Panc1 (cell line): ENCODE results near the gene GALP.

Experiments used
- CTCF ChIP-seq: fragments of 450-650 bp; IDR thresholded peaks from 2 replicates; pipeline ENCODE4 v1.5.1; 2017; ENCODE audit warnings: mild to moderate bottlenecking
- POLR2AphosphoS5 ChIP-seq: IDR thresholded peaks from 2 replicates; pipeline ENCODE4 v1.6.1; 2012; ENCODE audit warnings: mild to moderate bottlenecking, low read depth, low read length, moderate library complexity
- TCF7L2 ChIP-seq: IDR thresholded peaks from 2 replicates; pipeline ENCODE4 v1.6.1; 2011; ENCODE audit warnings: mild to moderate bottlenecking, low read depth, low read length, inconsistent platforms

DNA sequence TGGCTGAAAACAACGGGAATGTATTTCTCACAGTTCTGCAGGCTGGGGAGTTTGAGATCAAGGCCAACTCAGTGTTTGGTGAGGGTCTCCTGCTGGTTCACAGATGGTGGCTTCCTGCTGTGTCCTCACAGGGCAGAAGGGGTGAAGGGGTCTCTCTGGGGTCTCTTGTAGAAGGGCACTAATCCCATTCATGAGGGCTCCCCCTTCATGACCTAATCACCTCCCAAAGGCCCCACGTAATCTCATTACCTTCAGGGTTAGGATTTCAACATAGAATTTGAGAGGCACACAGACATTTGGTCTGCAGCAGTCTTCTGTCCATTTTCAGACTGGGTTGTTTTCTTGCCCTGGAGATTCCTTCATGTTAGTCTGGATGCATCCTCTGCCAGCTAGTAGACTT lies 23.2 kb upstream of the GALP start:
- TF ChIP-seq TCF7L2: no peak
- TF ChIP-seq CTCF: no peak
- TF ChIP-seq POLR2AphosphoS5: no peak
